ENCODE results near the gene SFT2D1.

SFT2D1 gene

GRCh38 chr6:166300357-166300987 lies 41.9 kb downstream of the SFT2D1 start:
- Histone ChIP-seq H2AFZ (ENCODE audit: low read length) (no peak overlapping the region), H3K4me1 (ENCODE audit: low read length) (no peaks in the 10 kb centered on the region), H3K79me2 (ENCODE audit: low read length) (no peaks in the 10 kb centered on the region), H3K9ac (ENCODE audit: low read length) (no peak overlapping the region), H3K9me3 (replicated peaks; ENCODE audit: insufficient read depth, low read length) (no peaks in the 10 kb centered on the region), H3K36me3 (replicated peaks; ENCODE audit: insufficient read depth, low read length) (no peaks in the 10 kb centered on the region), H3K4me2 (ENCODE audit: low read depth, low read length) (no peak overlapping the region), H3K9me2 (replicated peaks; ENCODE audit: insufficient read depth, low read length) (no peaks in the 10 kb centered on the region), H3K27ac (ENCODE audit: low read length) (no peak overlapping the region), H4K20me1 (ENCODE audit: insufficient read depth, low read length) (no peaks in the 10 kb centered on the region), H3K27me3 (replicated peaks; ENCODE audit: insufficient read depth, low read length) (no peaks in the 10 kb centered on the region), H3F3A (ENCODE audit: insufficient read depth, low read length) (no peaks in the 10 kb centered on the region), H3K4me3 (ENCODE audit: low read length) (no peak overlapping the region)
- DNase-seq, result no peak
- TF ChIP-seq EZH2 (optimal IDR thresholded peaks at IDR 0.05; ENCODE audit: low read depth, low read length) (no peak), EZH2phosphoT487 (IDR thresholded peaks at IDR 0.05; ENCODE audit: low read length) (no peak), CTCF (IDR thresholded peaks at IDR 0.05; ENCODE audit: low read length) (no peak)

GRCh38 chr6:166297606-166298005 lies 44.7 kb downstream of the SFT2D1 start:
- Histone ChIP-seq H2AFZ (ENCODE audit: low read length) (no peak overlapping the region), H3K9me2 (replicated peaks; ENCODE audit: insufficient read depth, low read length) (no peaks in the 10 kb centered on the region), H3K9me3 (replicated peaks; ENCODE audit: insufficient read depth, low read length) (no peaks in the 10 kb centered on the region), H3K79me2 (ENCODE audit: low read length) (no peaks in the 10 kb centered on the region), H3K4me3 (ENCODE audit: low read length) (no peak overlapping the region), H3K9ac (ENCODE audit: low read length) (no peak overlapping the region), H3K4me1 (ENCODE audit: low read length) (no peaks in the 10 kb centered on the region), H3K4me2 (ENCODE audit: low read depth, low read length) (no peak overlapping the region), H3K27ac (ENCODE audit: low read length) (no peak overlapping the region), H3F3A (ENCODE audit: insufficient read depth, low read length) (no peaks in the 10 kb centered on the region), H4K20me1 (ENCODE audit: insufficient read depth, low read length) (no peaks in the 10 kb centered on the region), H3K36me3 (replicated peaks; ENCODE audit: insufficient read depth, low read length) (no peaks in the 10 kb centered on the region), H3K27me3 (replicated peaks; ENCODE audit: insufficient read depth, low read length) (no peaks in the 10 kb centered on the region)
- TF ChIP-seq EZH2phosphoT487 (IDR thresholded peaks at IDR 0.05; ENCODE audit: low read length), result no peak
- TF ChIP-seq CTCF (IDR thresholded peaks at IDR 0.05; ENCODE audit: low read length), result no peak
- no peak for DNase-seq

GRCh38 chr6:166296035-166296883 lies 46.1 kb downstream of the SFT2D1 start:
- H3K9ac ChIP-seq (ENCODE audit: low read length), result no peak overlapping the region
- H3K79me2 ChIP-seq (ENCODE audit: low read length), result no peaks in the 10 kb centered on the region
- no peak overlapping the region for H3K4me2 ChIP-seq (ENCODE audit: low read depth, low read length)
- H3K27me3 ChIP-seq (replicated peaks; ENCODE audit: insufficient read depth, low read length), result no peaks in the 10 kb centered on the region
- DNase-seq, result no peak
- H3K9me2 ChIP-seq (replicated peaks; ENCODE audit: insufficient read depth, low read length), result no peaks in the 10 kb centered on the region
- H3K27ac ChIP-seq (ENCODE audit: low read length), result no peak overlapping the region
- no peak overlapping the region for H2AFZ ChIP-seq (ENCODE audit: low read length)
- H4K20me1 ChIP-seq (ENCODE audit: insufficient read depth, low read length), result no peaks in the 10 kb centered on the region
- no peak for TF ChIP-seq CTCF (IDR thresholded peaks at IDR 0.05; ENCODE audit: low read length)
- no peak for TF ChIP-seq EZH2 (optimal IDR thresholded peaks at IDR 0.05; ENCODE audit: low read depth, low read length)
- no peak for TF ChIP-seq EZH2phosphoT487 (IDR thresholded peaks at IDR 0.05; ENCODE audit: low read length)
- no peaks in the 10 kb centered on the region for H3K4me1 ChIP-seq (ENCODE audit: low read length)
- no peaks in the 10 kb centered on the region for H3K9me3 ChIP-seq (replicated peaks; ENCODE audit: insufficient read depth, low read length)
- no peak overlapping the region for H3K4me3 ChIP-seq (ENCODE audit: low read length)
- no peaks in the 10 kb centered on the region for H3F3A ChIP-seq (ENCODE audit: insufficient read depth, low read length)
- H3K36me3 ChIP-seq (replicated peaks; ENCODE audit: insufficient read depth, low read length), result no peaks in the 10 kb centered on the region
